OCI-LY7 (cell line): Measurements from ENCODE around the gene AMDHD1. TPM values are rescaled to one million over a fixed set of nuclear protein-coding genes. Genes with fewer than 3 reads are reported as not detected.

Source experiments
- BruUV-seq: library from RNA; stranded (reverse); fragments of 400-500 nt; replicated peaks from 2 replicates; lab custom pipeline; 2021; lab: Mats Ljungman, UMichigan
- CTCF ChIA-PET: fragments of 300-600 bp; sonication (Branson Sonifier 250); formaldehyde crosslinking; loops from one replicate; lab custom pipeline; 2022; ENCODE audit warnings: antibody characterized with exemption; ENCODE audit not compliant: unreplicated experiment; lab: Charles Lee
- POLR2A ChIA-PET: fragments of 300-600 bp; sonication (Branson Sonifier 250); formaldehyde crosslinking; loops from one replicate; lab custom pipeline; 2022; ENCODE audit warnings: antibody characterized with exemption; lab: Charles Lee
- DNase-seq: peaks from one replicate; pipeline ENCODE4 v3.0.0-alpha.2; 2015; ENCODE audit warnings: low spot score
- H2AFZ ChIP-seq: fragments of 200-600 bp; sonication (generic), shearing (Covaris generic); 2 replicates; pipeline ENCODE4 v1.6.1; 2014; ENCODE audit warnings: mild to moderate bottlenecking, antibody characterized with exemption, low read length, moderate library complexity
- H3K27ac ChIP-seq: fragments of 200-600 bp; sonication (generic); 2 replicates; pipeline ENCODE4 v1.5.1; 2014; ENCODE audit warnings: mixed run types, low read depth, mild to moderate bottlenecking, moderate library complexity, low read length, inconsistent platforms; ENCODE audit not compliant: poor library complexity, severe bottlenecking
- H3K36me3 ChIP-seq: fragments of 200-600 bp; sonication (generic); 2 replicates; pipeline ENCODE4 v1.6.1; 2014; ENCODE audit warnings: mild to moderate bottlenecking, antibody characterized with exemption, low read length, moderate library complexity, mixed read lengths; ENCODE audit not compliant: insufficient read depth
- H3K4me1 ChIP-seq: fragments of 200-600 bp; sonication (generic); 2 replicates; pipeline ENCODE4 v1.5.1; 2014; ENCODE audit warnings: mild to moderate bottlenecking, low read length; ENCODE audit not compliant: insufficient read depth, poor library complexity, severe bottlenecking
- H3K4me2 ChIP-seq: fragments of 200-600 bp; sonication (generic); 2 replicates; pipeline ENCODE4 v1.6.1; 2014; ENCODE audit warnings: mild to moderate bottlenecking, low read length
- H3K4me3 ChIP-seq: fragments of 200-600 bp; sonication (generic); 2 replicates; pipeline ENCODE4 v1.5.1; 2014; ENCODE audit warnings: mild to moderate bottlenecking, low read depth, low read length; ENCODE audit not compliant: poor library complexity, severe bottlenecking
- H3K79me2 ChIP-seq: fragments of 200-600 bp; sonication (generic); 2 replicates; pipeline ENCODE4 v1.6.1; 2016; ENCODE audit warnings: low read depth, mild to moderate bottlenecking, low read length, moderate library complexity, mixed read lengths; ENCODE audit not compliant: insufficient read depth
- H3K9me2 ChIP-seq: fragments of 200-600 bp; sonication (generic); 2 replicates; pipeline ENCODE4 v1.6.1; 2016; ENCODE audit warnings: mild to moderate bottlenecking, low read length, mixed read lengths; ENCODE audit not compliant: insufficient read depth
- H3K9me3 ChIP-seq: fragments of 200-600 bp; sonication (generic); 2 replicates; pipeline ENCODE4 v1.6.1; 2014; ENCODE audit warnings: mild to moderate bottlenecking, mixed run types, low read length, mixed read lengths
- H4K20me1 ChIP-seq: fragments of 200-600 bp; sonication (generic); 2 replicates; pipeline ENCODE4 v1.6.1; 2014; ENCODE audit warnings: mild to moderate bottlenecking, antibody characterized with exemption, low read length, moderate library complexity, mixed read lengths; ENCODE audit not compliant: insufficient read depth
- CTCF ChIP-seq: fragments of 200-600 bp; sonication (generic); conservative IDR thresholded peaks from 2 replicates; pipeline ENCODE4 v1.5.1; 2014; ENCODE audit warnings: mild to moderate bottlenecking, antibody characterized with exemption, low read length, moderate library complexity, mixed read lengths
- EZH2phosphoT487 ChIP-seq: fragments of 200-600 bp; sonication (generic); IDR thresholded peaks from 2 replicates; pipeline ENCODE4 v1.6.1; 2018; ENCODE audit warnings: low read depth, borderline replicate concordance, mild to moderate bottlenecking, mixed run types, antibody characterized with exemption, low read length, moderate library complexity, mixed read lengths
- intact Hi-C: fragments of 100-400 bp; cut with micrococcal nuclease; formaldehyde crosslinking; loops from one replicate; pipeline ENCODE4 v1.10.0; 2022; ENCODE audit not compliant: unreplicated experiment
- total RNA-seq, 2 experiments: library from RNA; depleted of rRNA in 1 of 2; stranded (reverse); fragments of >200 nt in 1 of 2; shearing (Covaris generic) in 1 of 2; gene quantifications; 2 replicates each; pipeline ENCODE4 v1.2.3, GENCODE V29; 2014 to 2022

AMDHD1 gene
- total RNA-seq, 2 experiments from 2014 or later: 0.50 to 2.8 TPM

GRCh38 chr12:95995238-95996031, 52.3 kb downstream of the AMDHD1 start:
- intact Hi-C loops: loop anchor here (10.0 kb wide), 2 partner anchors 291 to 371 kb away; no protein-coding TSS in a partner anchor
- no peak overlapping the region for H3K4me3 ChIP-seq
- peaks cover 7% of the 10 kb centered on the region for H3K4me1 ChIP-seq
- H3K36me3 ChIP-seq: peaks cover 9% of the 10 kb centered on the region; the same call in 1 of the 2 replicates
- BruUV-seq: no TSS peak
- H3K9me3 ChIP-seq: no peaks in the 10 kb centered on the region
- H3K4me2 ChIP-seq: no peak overlapping the region
- no peak for DNase-seq
- CTCF ChIA-PET: interaction anchor here (0.8 kb wide), 1 partner anchor 79 kb away, joined by 3 read pairs; no protein-coding TSS in a partner anchor
- H3K27ac ChIP-seq: no peak overlapping the region
- POLR2A ChIA-PET: no interaction called here
- no peak overlapping the region for H2AFZ ChIP-seq
- no peaks in the 10 kb centered on the region for H3K79me2 ChIP-seq
- H3K9me2 ChIP-seq: no peaks in the 10 kb centered on the region
- H4K20me1 ChIP-seq: no peaks in the 10 kb centered on the region
- no peak for TF ChIP-seq CTCF
- no peak for TF ChIP-seq EZH2phosphoT487

- H3K4me3 ChIP-seq: no peak within 1 kb of the TSS
- DNase-seq: no peak
- POLR2A ChIA-PET: interaction anchor here (0.6 kb wide), 1 partner anchor 490 kb away, joined by 4 read pairs; no protein-coding TSS in a partner anchor
- no peaks in the 10 kb centered on the region for H3K9me3 ChIP-seq
- H3K27ac ChIP-seq: no peak within 1 kb of the TSS
- intact Hi-C loops: loop anchor here (10.0 kb wide), 2 partner anchors 291 to 371 kb away; no protein-coding TSS in a partner anchor
- no peaks in the 10 kb centered on the region for H3K9me2 ChIP-seq
- TF ChIP-seq EZH2phosphoT487: no peak
- TF ChIP-seq CTCF: no peak
- H3K4me2 ChIP-seq: no peak within 1 kb of the TSS
- CTCF ChIA-PET: interaction anchor here (0.8 kb wide), 1 partner anchor 79 kb away, joined by 3 read pairs; no protein-coding TSS in a partner anchor
- H2AFZ ChIP-seq: no peak within 1 kb of the TSS
- no TSS peak for BruUV-seq
- H3K4me1 ChIP-seq: peaks cover 7% of the 10 kb centered on the region
- no peaks in the 10 kb centered on the region for H4K20me1 ChIP-seq
- H3K36me3 ChIP-seq: peaks cover 13% of the 10 kb centered on the region; the same call in 1 of the 2 replicates
- H3K79me2 ChIP-seq: no peaks in the 10 kb centered on the region
Observed at GRCh38 chr12:95996034-95996658, 53.0 kb downstream of the AMDHD1 start, which contains the start of gene HAL. Gene HAL (minus strand): TSS chr12:95996344. CDS start chr12:95995910, 434 bp downstream.
